SW 1271 (cell line): ENCODE data around the gene TEX264.
"Not testable (repeated sequence)": the region's sequence is repeated elsewhere in the genome, so short reads cannot be mapped to it uniquely, and the experiment has no call there.

Experiments used
- DNase-seq, 2 experiments: peaks; one replicate each; lab custom pipeline; 2025; lab: John Stamatoyannopoulos, UW

The TEX264 gene

GRCh38 chr3:51670823-51671733 lies at the start of gene TEX264:
Gene TEX264 (plus strand): TSS chr3:51671252. CDS start chr3:51674305, 3,053 bp downstream.
- peak; percentile 11 to 59 for DNase-seq

- DNase-seq, result no peak
Measured at GRCh38 chr3:51622413-51622812, 48.6 kb upstream of the TEX264 start.

GRCh38 chr3:51622868-51623267 lies 48.2 kb upstream of the TEX264 start:
- no peak for DNase-seq

GRCh38 chr3:51630513-51630912 lies 40.5 kb upstream of the TEX264 start:
- DNase-seq, result no peak

GRCh38 chr3:51637144-51637940 lies 33.7 kb upstream of the TEX264 start:
- no peak for DNase-seq

- peak in 1 of 2 experiments; percentile 75 for DNase-seq
Measured at GRCh38 chr3:51637941-51638471, 33.0 kb upstream of the TEX264 start.

GRCh38 chr3:51642462-51642861 lies 28.6 kb upstream of the TEX264 start:
- peak in 1 of 2 experiments; percentile 4 for DNase-seq

GRCh38 chr3:51646091-51646490 lies 25.0 kb upstream of the TEX264 start:
- DNase-seq, result no peak

- DNase-seq, result not testable (repeated sequence)
Measured at GRCh38 chr3:51652103-51652502, 18.9 kb upstream of the TEX264 start.

GRCh38 chr3:51653409-51653808 lies 17.6 kb upstream of the TEX264 start:
- DNase-seq, result not testable (repeated sequence)

GRCh38 chr3:51657234-51657633 lies 13.8 kb upstream of the TEX264 start:
- no peak for DNase-seq

- DNase-seq, result no peak
Measured at GRCh38 chr3:51659942-51660341, 11.1 kb upstream of the TEX264 start.

- no peak for DNase-seq
Measured at GRCh38 chr3:51662456-51662855, 8.6 kb upstream of the TEX264 start.

- no peak for DNase-seq
Measured at GRCh38 chr3:51668756-51669155, 2.3 kb upstream of the TEX264 start.

- peak; percentile 14 to 54 for DNase-seq
Measured at GRCh38 chr3:51669241-51670052, 1.6 kb upstream of the TEX264 start.

GRCh38 chr3:51670053-51670822 lies 814 bp upstream of the TEX264 start:
- DNase-seq, result no peak

GRCh38 chr3:51671734-51672475 lies 853 bp downstream of the TEX264 start:
- peak; percentile 17 to 63 for DNase-seq

GRCh38 chr3:51673181-51673801 lies 2.2 kb downstream of the TEX264 start:
- DNase-seq, result no peak

- DNase-seq, result no peak
Measured at GRCh38 chr3:51673802-51674654, 3.0 kb downstream of the TEX264 start.
